Activated T-cell treated with anti-CD3 and anti-CD28 coated beads, Interleukin-2, amount 50 U/mL, for 24 hours (primary cell): ENCODE measurements around the gene PGF.
A peak's percentile ranks its signal among the peaks of the same experiment; 100 is the strongest.

ENCODE experiments used
- DNase-seq: peaks from one replicate; pipeline ENCODE4 v3.0.0-alpha.2; 2020
- H3K27ac Mint-ChIP-seq: 2 replicates; pipeline ENCODE4 v1.8.0; 2020; ENCODE audit warnings: mild to moderate bottlenecking, mixed read lengths
- H3K27me3 Mint-ChIP-seq: 2 replicates; pipeline ENCODE4 v1.8.0; 2020; ENCODE audit warnings: mixed read lengths
- H3K36me3 Mint-ChIP-seq: 2 replicates; pipeline ENCODE4 v1.8.0; 2020; ENCODE audit warnings: low read depth, mixed read lengths
- H3K4me1 Mint-ChIP-seq: 2 replicates; pipeline ENCODE4 v1.8.0; 2020; ENCODE audit warnings: low read depth, mixed read lengths
- H3K4me3 Mint-ChIP-seq: 2 replicates; pipeline ENCODE4 v1.8.0; 2020; ENCODE audit warnings: mild to moderate bottlenecking, moderate library complexity, mixed read lengths
- H3K9me3 Mint-ChIP-seq: 2 replicates; pipeline ENCODE4 v1.8.0; 2020; ENCODE audit warnings: mixed read lengths

Gene PGF

DNA sequence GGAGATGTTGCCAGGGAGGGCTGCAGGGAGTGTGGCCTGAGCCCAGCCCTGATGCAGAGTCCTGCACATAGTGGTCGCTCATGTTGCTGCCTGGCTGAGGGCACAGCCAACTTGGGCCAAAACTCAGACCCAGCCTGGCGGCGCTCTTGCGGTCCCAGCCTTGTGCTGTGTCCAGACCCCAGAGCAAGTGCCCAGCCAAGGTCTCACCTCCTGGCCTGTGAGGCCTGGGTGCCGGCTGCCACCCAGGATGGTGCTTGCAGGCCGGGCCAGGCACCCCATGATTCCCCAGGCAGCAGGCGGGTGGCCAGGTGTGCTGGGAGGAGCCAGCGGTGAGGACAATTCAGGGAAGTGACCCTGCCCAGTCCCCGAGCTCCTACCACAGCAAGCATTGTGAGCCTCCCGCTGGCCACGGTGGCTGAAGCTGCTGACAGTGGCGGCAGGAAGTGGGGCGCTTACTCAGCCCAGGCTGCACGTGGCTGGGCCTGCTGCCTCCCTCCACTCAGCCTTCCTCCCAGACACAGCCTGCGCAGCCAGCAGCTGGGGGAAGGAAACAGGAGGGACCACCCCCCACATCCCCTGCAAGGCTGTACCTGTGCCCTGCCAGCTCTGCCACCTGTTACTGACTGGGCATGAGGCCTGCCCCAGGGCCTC lies 17.7 kb upstream of the PGF start:
- no peak overlapping the region for H3K4me3 Mint-ChIP-seq
- H3K4me1 Mint-ChIP-seq = peaks cover 1% of the 10 kb centered on the region
- no peak overlapping the region for H3K27ac Mint-ChIP-seq
- H3K27me3 Mint-ChIP-seq = no peaks in the 10 kb centered on the region
- no peaks in the 10 kb centered on the region for H3K9me3 Mint-ChIP-seq
- DNase-seq = peak; percentile 63
- H3K36me3 Mint-ChIP-seq = no peaks in the 10 kb centered on the region

GRCh38 chr14:74968811-74969210 lies 13.4 kb upstream of the PGF start:
- H3K4me3 Mint-ChIP-seq = no peak overlapping the region
- H3K36me3 Mint-ChIP-seq = no peaks in the 10 kb centered on the region
- no peak overlapping the region for H3K27ac Mint-ChIP-seq
- no peak for DNase-seq
- H3K4me1 Mint-ChIP-seq = peaks cover 2% of the 10 kb centered on the region
- no peaks in the 10 kb centered on the region for H3K9me3 Mint-ChIP-seq
- no peaks in the 10 kb centered on the region for H3K27me3 Mint-ChIP-seq

DNA sequence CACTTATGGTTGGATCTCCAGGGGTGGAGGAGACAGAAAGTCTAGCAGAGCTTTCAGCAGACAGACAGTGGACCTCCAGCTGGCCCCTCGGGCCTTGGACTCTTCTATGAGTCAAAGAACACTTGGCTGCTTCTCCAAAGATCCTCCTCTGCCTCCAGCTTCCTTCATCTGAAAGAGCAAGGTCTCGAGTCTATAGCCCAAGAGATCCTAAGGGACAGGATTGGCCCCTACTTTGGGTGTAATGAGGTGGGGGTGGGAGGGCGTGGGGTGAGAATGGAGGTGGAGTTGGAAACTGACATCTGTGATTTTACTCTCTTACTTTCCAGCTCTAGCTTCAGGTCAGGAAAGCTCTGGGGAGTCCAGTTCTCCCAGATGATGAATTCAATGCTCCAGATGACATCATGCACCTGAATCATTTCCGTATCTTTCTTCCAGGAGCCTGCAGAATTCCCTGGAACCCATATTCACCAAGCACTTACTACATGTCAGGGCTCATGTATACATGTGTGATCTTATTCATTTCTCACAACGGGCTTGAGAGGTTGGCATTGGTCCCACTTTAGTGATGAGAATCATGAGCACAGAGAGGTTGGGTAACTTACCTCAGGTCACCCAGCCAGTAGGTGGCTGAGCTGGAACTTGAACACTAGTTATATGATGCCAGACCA lies 10.2 kb upstream of the PGF start:
- Mint-ChIP-seq H3K27me3 (no peaks in the 10 kb centered on the region), H3K9me3 (no peaks in the 10 kb centered on the region), H3K4me3 (no peak overlapping the region), H3K27ac (no peak overlapping the region), H3K4me1 (peaks cover 1% of the 10 kb centered on the region), H3K36me3 (no peaks in the 10 kb centered on the region)
- DNase-seq = no peak

- no peaks in the 10 kb centered on the region for H3K36me3 Mint-ChIP-seq
- no peaks in the 10 kb centered on the region for H3K9me3 Mint-ChIP-seq
- no peaks in the 10 kb centered on the region for H3K27me3 Mint-ChIP-seq
- DNase-seq = no peak
- H3K4me3 Mint-ChIP-seq = no peak overlapping the region
- no peak overlapping the region for H3K27ac Mint-ChIP-seq
- peaks cover 1% of the 10 kb centered on the region for H3K4me1 Mint-ChIP-seq
These were observed 9.5 kb upstream of the PGF start for GRCh38 chr14:74964787-74965485.

DNA sequence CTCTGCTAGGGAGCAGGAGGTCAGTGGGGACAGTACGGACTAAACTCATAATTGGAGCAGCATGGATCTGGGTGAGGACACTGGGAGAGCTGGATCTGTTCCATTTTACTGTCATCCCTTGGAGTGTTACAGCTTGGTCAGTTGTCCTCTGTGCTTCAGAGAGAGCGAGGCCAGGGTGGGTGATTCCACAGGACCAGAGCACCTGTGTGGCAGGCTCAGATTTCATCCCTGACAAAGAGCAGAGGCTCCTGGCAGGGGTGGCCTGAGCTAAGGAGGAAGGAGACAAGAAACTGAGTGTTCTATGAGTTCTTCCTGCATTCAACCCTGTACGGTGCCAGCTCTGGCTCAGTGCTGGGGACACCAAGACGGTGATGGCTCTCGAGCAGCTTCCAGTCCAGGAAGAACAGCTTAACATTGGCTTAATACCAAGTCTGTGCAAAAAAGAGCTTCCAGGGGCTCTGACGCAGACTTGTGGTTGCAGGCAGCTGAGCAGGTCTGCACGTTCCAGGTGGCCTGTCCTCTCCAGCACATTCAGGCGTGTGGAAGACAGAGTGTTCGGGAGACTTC lies 8.4 kb upstream of the PGF start:
- H3K27ac Mint-ChIP-seq = no peak overlapping the region
- H3K4me1 Mint-ChIP-seq = peaks cover 1% of the 10 kb centered on the region
- H3K9me3 Mint-ChIP-seq = no peaks in the 10 kb centered on the region
- no peaks in the 10 kb centered on the region for H3K27me3 Mint-ChIP-seq
- DNase-seq = no peak
- H3K36me3 Mint-ChIP-seq = no peaks in the 10 kb centered on the region
- no peak overlapping the region for H3K4me3 Mint-ChIP-seq

DNA sequence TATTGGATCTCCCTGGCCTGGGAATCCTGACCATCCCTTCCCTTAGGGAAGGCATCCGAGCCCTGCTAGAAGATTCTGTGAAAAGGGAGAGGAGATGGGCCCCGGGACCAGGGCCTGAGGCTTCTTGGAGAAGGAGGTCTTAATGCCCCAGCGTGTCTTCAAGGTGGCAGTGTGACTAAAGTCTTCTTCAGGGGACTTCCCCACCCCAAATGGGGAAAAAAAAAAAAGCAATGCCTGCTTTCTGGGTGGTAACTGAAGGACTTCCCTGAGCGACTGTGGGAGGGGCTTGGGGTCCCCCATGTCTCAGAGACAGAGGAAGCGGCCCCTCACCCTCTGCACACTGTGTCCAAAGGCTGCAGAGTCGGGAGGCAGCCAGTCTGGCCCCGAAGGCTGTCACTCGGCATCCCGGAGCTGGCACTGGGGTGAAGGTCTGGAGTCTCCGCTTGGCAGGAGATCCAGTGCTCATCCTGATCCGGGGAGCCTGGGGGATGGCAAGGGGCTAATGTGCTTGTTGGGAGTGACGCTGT lies 7.8 kb upstream of the PGF start:
- Mint-ChIP-seq H3K4me3 (no peak overlapping the region), H3K4me1 (peaks cover 1% of the 10 kb centered on the region)
- DNase-seq = no peak

GRCh38 chr14:74962493-74962892 lies 7.1 kb upstream of the PGF start:
- Mint-ChIP-seq H3K9me3 (no peaks in the 10 kb centered on the region), H3K4me1 (peaks cover 1% of the 10 kb centered on the region), H3K27ac (no peak overlapping the region), H3K36me3 (no peaks in the 10 kb centered on the region), H3K27me3 (no peaks in the 10 kb centered on the region), H3K4me3 (no peak overlapping the region)
- no peak for DNase-seq

More for the DNA sequence above, 7.8 kb upstream of the PGF start:
- no peak overlapping the region for H3K27ac Mint-ChIP-seq
- H3K9me3 Mint-ChIP-seq = no peaks in the 10 kb centered on the region
- no peaks in the 10 kb centered on the region for H3K36me3 Mint-ChIP-seq
- H3K27me3 Mint-ChIP-seq = no peaks in the 10 kb centered on the region

- Mint-ChIP-seq H3K27ac (no peak overlapping the region), H3K9me3 (no peaks in the 10 kb centered on the region), H3K4me1 (peaks cover 1% of the 10 kb centered on the region), H3K4me3 (no peak overlapping the region), H3K27me3 (no peaks in the 10 kb centered on the region), H3K36me3 (no peaks in the 10 kb centered on the region)
- DNase-seq = no peak
These were observed 6.6 kb upstream of the PGF start for GRCh38 chr14:74962046-74962445.

DNA sequence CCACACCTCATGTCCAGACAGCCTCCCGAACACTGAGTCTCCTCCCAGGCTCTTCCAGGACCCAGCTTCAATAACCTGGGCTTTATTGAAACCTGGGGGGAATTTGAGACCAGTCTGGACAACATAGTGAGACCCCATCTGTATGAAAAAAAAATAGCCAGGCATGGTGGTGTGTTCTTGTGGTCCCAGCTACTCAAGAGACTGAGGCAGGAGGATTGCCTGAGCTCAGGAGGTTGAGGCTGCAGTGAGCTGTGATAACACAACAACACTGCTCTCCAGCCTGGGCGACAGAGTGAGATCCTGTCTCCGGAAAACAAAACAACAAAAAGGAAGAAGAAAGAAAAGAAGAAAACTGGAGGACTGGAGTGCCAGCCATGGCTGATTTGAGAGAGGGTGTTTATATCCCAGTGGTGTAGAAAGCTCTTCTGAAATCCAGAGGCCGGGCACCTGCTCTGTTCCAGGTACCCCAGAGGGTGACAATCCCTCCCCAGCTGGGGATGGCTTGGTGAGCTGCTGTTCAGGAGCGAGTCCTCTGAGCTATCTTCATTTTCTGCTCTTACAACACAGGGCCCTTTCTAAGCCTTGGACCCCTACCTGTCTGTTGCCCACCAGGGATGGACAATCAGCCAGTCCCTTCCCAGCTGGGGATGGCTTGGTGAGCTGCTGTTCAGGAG lies 6.0 kb upstream of the PGF start:
- DNase-seq = no peak
- Mint-ChIP-seq H3K27me3 (peaks cover 1% of the 10 kb centered on the region), H3K36me3 (no peaks in the 10 kb centered on the region), H3K4me3 (no peak overlapping the region), H3K4me1 (peaks cover 1% of the 10 kb centered on the region), H3K27ac (no peak overlapping the region), H3K9me3 (no peaks in the 10 kb centered on the region)

- H3K4me3 Mint-ChIP-seq = no peak overlapping the region
- H3K4me1 Mint-ChIP-seq = no peaks in the 10 kb centered on the region
- no peaks in the 10 kb centered on the region for H3K36me3 Mint-ChIP-seq
- no peak overlapping the region for H3K27ac Mint-ChIP-seq
- H3K9me3 Mint-ChIP-seq = no peaks in the 10 kb centered on the region
- peaks cover 8% of the 10 kb centered on the region for H3K27me3 Mint-ChIP-seq
- DNase-seq = no peak
These were observed 5.3 kb upstream of the PGF start for GRCh38 chr14:74960736-74961135.

- Mint-ChIP-seq H3K27me3 (peaks cover 11% of the 10 kb centered on the region), H3K27ac (no peak overlapping the region), H3K36me3 (no peaks in the 10 kb centered on the region), H3K9me3 (no peaks in the 10 kb centered on the region), H3K4me1 (no peaks in the 10 kb centered on the region), H3K4me3 (no peak overlapping the region)
- DNase-seq = no peak
These were observed 4.3 kb upstream of the PGF start for GRCh38 chr14:74959596-74960180.

- Mint-ChIP-seq H3K4me1 (no peaks in the 10 kb centered on the region), H3K36me3 (no peaks in the 10 kb centered on the region), H3K27ac (no peak overlapping the region), H3K27me3 (peaks cover 18% of the 10 kb centered on the region), H3K4me3 (no peak overlapping the region), H3K9me3 (no peaks in the 10 kb centered on the region)
- DNase-seq = no peak
These were observed 1.1 kb upstream of the PGF start for GRCh38 chr14:74956280-74957072.

DNA sequence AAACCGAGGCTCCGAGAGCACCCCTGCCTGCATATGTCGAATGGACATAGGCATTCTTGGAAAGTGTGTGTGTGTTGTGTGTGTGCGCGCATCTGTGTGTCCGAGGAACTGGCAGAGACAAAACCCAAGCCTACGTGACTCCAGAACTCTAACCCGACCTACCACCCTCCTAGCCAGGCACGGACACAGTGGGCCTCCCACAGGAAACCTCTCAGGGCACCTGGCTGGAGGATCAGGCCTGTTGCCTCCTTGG lies 556 bp upstream of the PGF start:
- Mint-ChIP-seq H3K36me3 (no peaks in the 10 kb centered on the region), H3K9me3 (no peaks in the 10 kb centered on the region), H3K4me3 (peak overlapping the region; percentile 34), H3K27ac (no peak overlapping the region), H3K27me3 (peaks cover 18% of the 10 kb centered on the region), H3K4me1 (no peaks in the 10 kb centered on the region)
- no peak for DNase-seq

DNA sequence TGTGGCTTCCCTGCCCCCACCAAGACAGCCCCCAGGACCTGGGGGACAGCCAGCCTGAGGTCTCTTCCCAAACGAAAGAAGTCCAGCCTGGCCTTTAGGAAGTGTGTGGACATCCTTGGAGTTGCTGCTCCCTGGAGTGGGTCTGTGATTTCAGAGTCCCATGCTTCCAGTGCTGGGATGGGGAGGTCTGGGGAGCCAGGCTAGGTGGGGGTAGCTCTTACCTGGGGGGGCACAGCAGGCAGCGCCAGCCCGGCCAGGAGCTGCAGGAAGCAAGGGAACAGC lies 509 bp downstream of the PGF start:
- H3K27me3 Mint-ChIP-seq = peaks cover 18% of the 10 kb centered on the region
- no peaks in the 10 kb centered on the region for H3K36me3 Mint-ChIP-seq
- no peak for DNase-seq

More for the DNA sequence above, 509 bp downstream of the PGF start:
- Mint-ChIP-seq H3K9me3 (no peaks in the 10 kb centered on the region), H3K4me1 (no peaks in the 10 kb centered on the region), H3K4me3 (peak overlapping the region; percentile 42), H3K27ac (no peak overlapping the region)
